Activated B cell treated with CpG ODN at 0.5 μM for 24 hours (primary cell): ENCODE measurements around the gene ZNF532. TPM values are rescaled to one million over a fixed set of nuclear protein-coding genes. Genes with fewer than 3 reads are reported as not detected.
A peak's percentile ranks its signal among the peaks of the same experiment; 100 is the strongest.

Experiments used
- ATAC-seq: fragments of 200-7000 bp; cut with Tn5 transposase; one replicate; pipeline ENCODE4 v1.10.0; 2021; ENCODE audit warnings: low read depth, mild to moderate bottlenecking, moderate library complexity
- CTCF ChIA-PET: fragments of 350-600 bp; sonication (Branson Sonifier 250); formaldehyde crosslinking; loops from one replicate; lab custom pipeline; 2021; ENCODE audit warnings: antibody characterized with exemption; lab: Charles Lee
- POLR2A ChIA-PET: fragments of 350-600 bp; sonication (Branson Sonifier 250); formaldehyde crosslinking; loops from one replicate; lab custom pipeline; 2021; ENCODE audit warnings: antibody characterized with exemption; lab: Charles Lee
- DNase-seq: peaks from one replicate; pipeline ENCODE4 v3.0.0; 2022
- H3K27ac Mint-ChIP-seq: one replicate; pipeline ENCODE4 v1.8.0; 2020; ENCODE audit warnings: mixed read lengths
- H3K27me3 Mint-ChIP-seq: one replicate; pipeline ENCODE4 v1.8.0; 2021; ENCODE audit warnings: mixed read lengths
- H3K36me3 Mint-ChIP-seq: one replicate; pipeline ENCODE4 v1.8.0; 2021; ENCODE audit warnings: low read depth, mixed read lengths
- H3K4me1 Mint-ChIP-seq: one replicate; pipeline ENCODE4 v1.8.0; 2021; ENCODE audit warnings: mixed read lengths
- H3K4me3 Mint-ChIP-seq: one replicate; pipeline ENCODE4 v1.8.0; 2020; ENCODE audit warnings: mild to moderate bottlenecking, mixed read lengths
- H3K9me3 Mint-ChIP-seq: one replicate; pipeline ENCODE4 v1.8.0; 2020; ENCODE audit warnings: mixed read lengths
- intact Hi-C: fragments of 100-400 bp; cut with micrococcal nuclease; formaldehyde crosslinking; loops from one replicate; pipeline ENCODE4 v1.15.1; 2024
- total RNA-seq: library from RNA; stranded (reverse); gene quantifications from 2 replicates; pipeline ENCODE4 v1.2.3, GENCODE V29; 2022
- TF ChIP-seq, protein P1 (sequence below): fragments of 200-600 bp; IDR thresholded peaks from one replicate; pipeline ENCODE4 v1.8.0; 2022; ENCODE audit warnings: antibody characterized with exemption, mild to moderate bottlenecking

ZNF532 gene
- total RNA-seq, 1 donor from 2014 or later, result 106 TPM

DNA sequence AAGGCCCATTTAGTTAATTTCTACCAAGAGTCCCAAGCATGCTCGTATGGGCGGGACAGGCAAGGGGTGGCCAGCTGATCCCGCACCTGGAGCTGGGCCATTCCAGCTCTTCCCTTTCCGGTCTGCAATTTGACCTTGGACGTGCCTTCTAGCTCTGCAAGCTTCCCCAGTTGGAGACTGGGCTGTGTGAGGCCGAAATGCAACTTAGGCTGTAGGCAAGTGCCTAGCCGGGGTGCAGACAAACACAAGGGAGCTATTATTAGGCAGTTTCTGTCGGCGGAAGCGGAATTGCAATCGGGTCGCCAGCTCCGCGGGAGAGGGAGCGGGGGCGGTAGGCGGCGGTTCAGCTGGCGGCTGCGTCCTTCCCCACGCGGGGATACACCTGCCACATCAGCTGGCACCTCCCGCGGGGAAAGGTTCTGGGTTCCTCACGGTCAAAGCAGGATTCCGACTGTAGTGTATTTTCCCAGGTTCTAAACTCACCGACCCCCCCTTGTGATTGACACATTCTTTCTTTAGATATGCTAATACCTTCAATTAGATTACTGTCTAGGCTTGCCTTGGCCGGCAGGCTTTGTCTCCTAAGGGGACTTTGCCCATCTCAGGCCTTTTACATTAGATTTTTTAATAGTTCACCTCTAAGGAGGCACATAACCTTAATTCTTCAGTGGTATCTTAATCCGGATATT, 17.1 kb upstream of the ZNF532 start:
- H3K4me1 Mint-ChIP-seq, result peaks cover 20% of the 10 kb centered on the region
- H3K27me3 Mint-ChIP-seq, result peaks cover 7% of the 10 kb centered on the region
- ATAC-seq, result peak; percentile 58
- H3K27ac Mint-ChIP-seq, result peak overlapping the region; percentile 25
- intact Hi-C loops, result loop anchor here (2.0 to 5.0 kb wide), 2 partner anchors 15 to 210 kb away; no protein-coding TSS in a partner anchor
- H3K36me3 Mint-ChIP-seq, result no peaks in the 10 kb centered on the region
- ChIA-PET POLR2A (interaction anchor here (0.7 to 2.3 kb wide), 3 partner anchors 17 to 68 kb away, joined by 3 to 9 read pairs (median 7); partner anchors contain the start of gene ZNF532), CTCF (interaction anchor here (1.1 kb wide), 1 partner anchor 64 kb away, joined by 3 read pairs; no protein-coding TSS in a partner anchor)
- DNase-seq, result peak; percentile 34
- H3K9me3 Mint-ChIP-seq, result no peaks in the 10 kb centered on the region
- TF ChIP-seq, protein P1, sequence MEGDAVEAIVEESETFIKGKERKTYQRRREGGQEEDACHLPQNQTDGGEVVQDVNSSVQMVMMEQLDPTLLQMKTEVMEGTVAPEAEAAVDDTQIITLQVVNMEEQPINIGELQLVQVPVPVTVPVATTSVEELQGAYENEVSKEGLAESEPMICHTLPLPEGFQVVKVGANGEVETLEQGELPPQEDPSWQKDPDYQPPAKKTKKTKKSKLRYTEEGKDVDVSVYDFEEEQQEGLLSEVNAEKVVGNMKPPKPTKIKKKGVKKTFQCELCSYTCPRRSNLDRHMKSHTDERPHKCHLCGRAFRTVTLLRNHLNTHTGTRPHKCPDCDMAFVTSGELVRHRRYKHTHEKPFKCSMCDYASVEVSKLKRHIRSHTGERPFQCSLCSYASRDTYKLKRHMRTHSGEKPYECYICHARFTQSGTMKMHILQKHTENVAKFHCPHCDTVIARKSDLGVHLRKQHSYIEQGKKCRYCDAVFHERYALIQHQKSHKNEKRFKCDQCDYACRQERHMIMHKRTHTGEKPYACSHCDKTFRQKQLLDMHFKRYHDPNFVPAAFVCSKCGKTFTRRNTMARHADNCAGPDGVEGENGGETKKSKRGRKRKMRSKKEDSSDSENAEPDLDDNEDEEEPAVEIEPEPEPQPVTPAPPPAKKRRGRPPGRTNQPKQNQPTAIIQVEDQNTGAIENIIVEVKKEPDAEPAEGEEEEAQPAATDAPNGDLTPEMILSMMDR, result no peak
- peak overlapping the region; percentile 81 for H3K4me3 Mint-ChIP-seq

DNA sequence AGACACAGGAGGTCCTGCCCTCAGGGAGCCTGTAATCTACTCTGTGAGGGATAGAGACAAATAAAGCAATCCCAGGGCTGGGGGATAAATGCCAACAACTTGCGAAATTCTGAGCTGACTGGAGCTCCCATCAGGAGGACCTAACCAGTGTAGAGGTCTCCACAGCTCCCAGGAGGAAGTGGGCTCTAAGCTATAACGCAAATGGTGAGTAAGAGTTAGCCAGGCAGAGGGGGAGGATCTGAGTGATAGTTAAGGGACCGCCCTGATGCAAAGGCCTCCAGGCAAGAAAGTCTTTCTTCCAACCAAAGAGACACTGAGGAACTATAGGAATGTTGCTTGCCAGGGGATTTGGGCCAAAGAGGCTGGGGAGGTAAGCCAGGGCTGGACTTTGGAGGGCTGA, 16.0 kb upstream of the ZNF532 start:
- Mint-ChIP-seq H3K36me3 (no peaks in the 10 kb centered on the region), H3K4me1 (peaks cover 20% of the 10 kb centered on the region), H3K27ac (no peak overlapping the region), H3K9me3 (no peaks in the 10 kb centered on the region), H3K4me3 (no peak overlapping the region), H3K27me3 (peaks cover 7% of the 10 kb centered on the region)
- intact Hi-C loops, result loop anchor here (5.0 kb wide), 1 partner anchor 209 kb away; no protein-coding TSS in a partner anchor
- CTCF ChIA-PET, result no interaction called here
- no peak for ATAC-seq
- POLR2A ChIA-PET, result interaction anchor here (2.3 kb wide), 1 partner anchor 16 kb away, joined by 9 read pairs; the partner anchor contains the start of gene ZNF532
- TF ChIP-seq, protein P1, result no peak
- no peak for DNase-seq

DNA sequence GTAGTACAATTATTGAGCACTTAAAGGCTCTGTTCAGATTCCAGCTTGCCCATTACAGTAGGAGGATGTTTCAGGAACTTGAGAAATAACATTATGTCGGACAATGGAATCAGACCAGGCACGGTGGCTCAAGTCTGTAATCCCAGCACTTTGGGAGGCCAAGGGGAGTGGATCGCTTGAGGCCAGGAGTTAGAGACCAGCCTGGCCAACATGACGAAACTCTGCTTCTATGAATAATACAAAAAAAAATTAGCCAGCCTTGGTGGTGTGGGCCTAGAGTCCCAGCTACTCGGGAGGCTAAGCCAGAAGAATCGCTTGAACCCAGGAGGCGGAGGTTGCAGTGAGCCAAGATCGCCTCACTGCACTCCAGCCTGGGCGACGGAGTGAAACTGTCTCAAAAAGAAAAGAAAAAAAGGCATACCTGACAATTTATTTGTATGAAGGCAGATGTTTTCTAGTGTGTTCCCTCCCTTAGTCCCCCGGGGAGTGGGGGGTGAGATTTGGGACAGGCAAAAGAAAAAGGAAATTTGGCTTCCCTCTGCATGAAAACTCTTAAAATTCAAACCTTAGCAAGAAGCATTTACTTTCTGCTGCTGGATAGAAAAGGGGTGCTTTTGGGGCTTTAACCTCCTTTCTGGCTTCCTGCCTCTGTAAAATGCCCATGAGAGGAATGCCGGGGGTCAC, 13.7 kb upstream of the ZNF532 start:
- H3K4me3 Mint-ChIP-seq, result no peak overlapping the region
- DNase-seq, result no peak
- intact Hi-C loops, result no loop called here
- peaks cover 7% of the 10 kb centered on the region for H3K27me3 Mint-ChIP-seq
- POLR2A ChIA-PET, result no interaction called here
- H3K4me1 Mint-ChIP-seq, result peaks cover 20% of the 10 kb centered on the region
- H3K36me3 Mint-ChIP-seq, result no peaks in the 10 kb centered on the region
- H3K9me3 Mint-ChIP-seq, result no peaks in the 10 kb centered on the region
- TF ChIP-seq, protein P1, result no peak
- no peak overlapping the region for H3K27ac Mint-ChIP-seq
- CTCF ChIA-PET, result no interaction called here
- ATAC-seq, result no peak

DNA sequence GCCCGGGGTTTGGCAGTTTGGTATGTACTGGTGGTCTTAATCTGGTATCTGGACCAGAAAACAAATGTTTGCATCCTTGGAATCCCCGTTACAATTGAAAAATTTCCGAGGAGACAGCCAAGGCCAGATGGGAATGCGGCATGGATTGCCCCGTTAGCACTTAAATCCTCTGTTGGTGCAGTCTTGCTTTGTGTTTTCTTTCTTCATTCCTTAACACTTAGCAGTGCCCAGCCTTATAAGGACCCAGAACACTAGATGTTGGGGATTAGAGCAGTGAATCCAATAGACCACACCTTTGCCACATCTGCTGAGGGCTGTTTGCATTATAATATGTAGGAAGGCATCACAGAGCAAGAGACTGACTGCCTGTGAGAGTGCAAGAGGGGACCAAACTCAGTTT, 12.8 kb upstream of the ZNF532 start:
- TF ChIP-seq, protein P1, result no peak
- ChIA-PET CTCF (no interaction called here), POLR2A (interaction anchor here (0.6 kb wide), 1 partner anchor 25 kb away, joined by 4 read pairs; no protein-coding TSS in a partner anchor)
- Mint-ChIP-seq H3K36me3 (no peaks in the 10 kb centered on the region), H3K27ac (no peak overlapping the region), H3K27me3 (peaks cover 7% of the 10 kb centered on the region), H3K9me3 (no peaks in the 10 kb centered on the region), H3K4me1 (peaks cover 20% of the 10 kb centered on the region), H3K4me3 (no peak overlapping the region)
- intact Hi-C loops, result no loop called here
- ATAC-seq, result no peak
- no peak for DNase-seq

DNA sequence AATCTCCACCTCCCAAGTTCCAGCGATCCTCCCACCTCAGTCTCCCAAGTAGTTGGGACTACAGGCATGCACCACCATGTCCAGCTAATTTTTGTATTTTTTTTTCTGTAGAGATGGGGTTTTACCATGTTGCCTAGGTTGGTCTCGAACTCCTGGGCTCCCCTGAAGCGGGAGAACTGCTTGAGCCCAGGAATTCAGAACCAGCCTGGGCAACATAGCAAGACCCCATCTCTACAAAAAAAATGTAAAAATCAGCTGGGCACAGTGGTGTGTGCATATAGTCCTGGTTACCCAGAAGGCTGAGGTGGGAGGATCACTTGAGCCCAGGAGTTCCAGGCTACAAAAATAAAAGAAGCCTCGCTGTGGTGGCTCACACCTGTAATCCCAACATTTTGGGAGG, 12.0 kb upstream of the ZNF532 start:
- H3K4me3 Mint-ChIP-seq, result no peak overlapping the region

More for the DNA sequence above, 12.0 kb upstream of the ZNF532 start:
- H3K36me3 Mint-ChIP-seq, result no peaks in the 10 kb centered on the region
- H3K27me3 Mint-ChIP-seq, result peaks cover 7% of the 10 kb centered on the region
- no peak overlapping the region for H3K27ac Mint-ChIP-seq
- POLR2A ChIA-PET, result interaction anchor here (0.6 kb wide), 1 partner anchor 156 kb away, joined by 6 read pairs; no protein-coding TSS in a partner anchor
- CTCF ChIA-PET, result no interaction called here
- DNase-seq (no peak), ATAC-seq (no peak)
- H3K9me3 Mint-ChIP-seq, result no peaks in the 10 kb centered on the region
- H3K4me1 Mint-ChIP-seq, result peaks cover 12% of the 10 kb centered on the region
- intact Hi-C loops, result no loop called here
- TF ChIP-seq, protein P1, result no peak
